ENCODE data around the gene METRNL.

DNA sequence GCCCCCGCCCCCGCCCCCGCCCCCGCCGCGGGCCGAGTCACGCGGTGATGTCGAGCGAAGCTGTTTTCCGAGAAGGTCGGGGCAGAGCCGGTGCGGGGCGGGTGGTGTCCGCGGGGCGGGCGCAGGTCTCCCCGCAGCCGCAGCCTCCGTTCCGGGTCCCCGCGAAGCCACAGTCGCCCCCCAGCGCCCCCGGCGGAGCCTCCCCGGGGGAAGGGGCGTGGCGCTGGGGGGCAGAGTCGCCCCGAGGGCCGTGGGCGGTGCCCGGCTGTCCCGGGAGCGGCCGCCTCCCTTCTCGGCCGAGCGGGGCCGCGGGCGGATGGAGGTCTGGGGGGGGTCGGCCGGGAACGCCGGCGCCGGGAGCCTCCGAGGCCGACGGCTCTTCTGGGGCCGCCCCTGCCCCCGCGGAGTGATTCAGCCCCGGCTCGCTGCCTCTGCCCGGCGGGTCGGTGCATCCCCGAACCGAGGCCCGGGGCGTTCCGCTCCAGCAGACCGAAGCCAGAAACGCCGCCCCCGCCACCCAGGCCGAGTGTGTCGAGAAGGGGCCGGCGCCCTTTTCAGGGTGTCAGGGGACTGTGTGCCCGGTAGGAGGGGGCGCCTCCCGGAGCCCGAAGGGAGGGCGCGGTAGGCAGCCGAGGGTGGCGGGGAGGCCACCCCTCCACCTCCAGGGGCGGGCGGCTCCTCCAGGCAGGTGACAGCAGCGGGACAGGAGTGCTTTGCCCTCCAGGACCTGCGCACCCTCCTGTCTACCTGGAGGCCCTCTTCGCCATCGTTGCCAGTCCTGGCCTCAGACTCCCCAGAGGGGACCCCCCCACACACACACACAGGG is 1.7 kb downstream of the METRNL start:
- TF ChIP-seq, protein P1, sequence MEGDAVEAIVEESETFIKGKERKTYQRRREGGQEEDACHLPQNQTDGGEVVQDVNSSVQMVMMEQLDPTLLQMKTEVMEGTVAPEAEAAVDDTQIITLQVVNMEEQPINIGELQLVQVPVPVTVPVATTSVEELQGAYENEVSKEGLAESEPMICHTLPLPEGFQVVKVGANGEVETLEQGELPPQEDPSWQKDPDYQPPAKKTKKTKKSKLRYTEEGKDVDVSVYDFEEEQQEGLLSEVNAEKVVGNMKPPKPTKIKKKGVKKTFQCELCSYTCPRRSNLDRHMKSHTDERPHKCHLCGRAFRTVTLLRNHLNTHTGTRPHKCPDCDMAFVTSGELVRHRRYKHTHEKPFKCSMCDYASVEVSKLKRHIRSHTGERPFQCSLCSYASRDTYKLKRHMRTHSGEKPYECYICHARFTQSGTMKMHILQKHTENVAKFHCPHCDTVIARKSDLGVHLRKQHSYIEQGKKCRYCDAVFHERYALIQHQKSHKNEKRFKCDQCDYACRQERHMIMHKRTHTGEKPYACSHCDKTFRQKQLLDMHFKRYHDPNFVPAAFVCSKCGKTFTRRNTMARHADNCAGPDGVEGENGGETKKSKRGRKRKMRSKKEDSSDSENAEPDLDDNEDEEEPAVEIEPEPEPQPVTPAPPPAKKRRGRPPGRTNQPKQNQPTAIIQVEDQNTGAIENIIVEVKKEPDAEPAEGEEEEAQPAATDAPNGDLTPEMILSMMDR (IDR thresholded peaks at IDR 0.05; ENCODE audit: low read length): no peak
- TF ChIP-seq EZH2phosphoT487 (IDR thresholded peaks at IDR 0.05; ENCODE audit: low read length): no peak
- no peak for TF ChIP-seq EZH2 (optimal IDR thresholded peaks at IDR 0.05; ENCODE audit: low read depth, low read length)

Measured in MM.1S (cell line).